Measurements from ENCODE around the gene NLRP11. TPM values are rescaled to one million over a fixed set of nuclear protein-coding genes. Genes with fewer than 3 reads are reported as not detected.

NLRP11 gene
- not detected in 2 replicates for total RNA-seq

GRCh38 chr19:55831846-55832245 lies at the start of gene NLRP11:
TSS of gene NLRP11 (minus strand) at chr19:55831999. CDS start at chr19:55818174, 13,825 bp downstream.
- no peak within 1 kb of the TSS for H3K4me3 ChIP-seq (ENCODE audit: low read depth, low read length)
- no peak for TF ChIP-seq CTCF (conservative IDR thresholded peaks at IDR 0.05; ENCODE audit: low read depth, low read length)
- DNase-seq (ENCODE audit: low read depth): no peak

GRCh38 chr19:55877211-55877610 lies 45.4 kb upstream of the NLRP11 start:
- no peak for TF ChIP-seq CTCF (conservative IDR thresholded peaks at IDR 0.05; ENCODE audit: low read depth, low read length)
- no peak for DNase-seq (ENCODE audit: low read depth)
- no peak overlapping the region for H3K4me3 ChIP-seq (ENCODE audit: low read depth, low read length)

GRCh38 chr19:55870736-55871135 lies 38.9 kb upstream of the NLRP11 start:
- DNase-seq (ENCODE audit: low read depth): no peak
- no peak for TF ChIP-seq CTCF (conservative IDR thresholded peaks at IDR 0.05; ENCODE audit: low read depth, low read length)
- H3K4me3 ChIP-seq (ENCODE audit: low read depth, low read length): no peak overlapping the region

GRCh38 chr19:55867101-55867500 lies 35.3 kb upstream of the NLRP11 start:
- H3K4me3 ChIP-seq (ENCODE audit: low read depth, low read length): no peak overlapping the region
- TF ChIP-seq CTCF (conservative IDR thresholded peaks at IDR 0.05; ENCODE audit: low read depth, low read length): no peak
- no peak for DNase-seq (ENCODE audit: low read depth)

- no peak for DNase-seq (ENCODE audit: low read depth)
- H3K4me3 ChIP-seq (ENCODE audit: low read depth, low read length): no peak overlapping the region
Measured at GRCh38 chr19:55866521-55866920, 34.7 kb upstream of the NLRP11 start.

GRCh38 chr19:55858969-55859368 lies 27.2 kb upstream of the NLRP11 start:
- H3K4me3 ChIP-seq (ENCODE audit: low read depth, low read length): no peak overlapping the region
- no peak for DNase-seq (ENCODE audit: low read depth)
- TF ChIP-seq CTCF (conservative IDR thresholded peaks at IDR 0.05; ENCODE audit: low read depth, low read length): no peak

More at GRCh38 chr19:55866521-55866920, 34.7 kb upstream of the NLRP11 start:
- TF ChIP-seq CTCF (conservative IDR thresholded peaks at IDR 0.05; ENCODE audit: low read depth, low read length): no peak

- no peak for DNase-seq (ENCODE audit: low read depth)
- H3K4me3 ChIP-seq (ENCODE audit: low read depth, low read length): no peak overlapping the region
- TF ChIP-seq CTCF (conservative IDR thresholded peaks at IDR 0.05; ENCODE audit: low read depth, low read length): no peak
Measured at GRCh38 chr19:55858401-55858800, 26.6 kb upstream of the NLRP11 start.

Data from epithelial cell of proximal tubule (primary cell).